Measurements from ENCODE around the gene CT47C1. TPM values are rescaled to one million over a fixed set of nuclear protein-coding genes. Genes with fewer than 3 reads are reported as not detected.

CT47C1 gene
- polyA plus RNA-seq, 1 of the 3 experiments (the other 2 are of a cell fraction), result not detected

GRCh38 chrX:119090627-119091026 lies 17.8 kb downstream of the CT47C1 start:
- Histone ChIP-seq H3K27ac (ENCODE audit: low read depth in 2 of 2, low read length in 1 of 2) (no peak overlapping the region), H3F3A (replicated peaks; ENCODE audit: insufficient read depth) (no peaks in the 10 kb centered on the region), H3K4me3 (ENCODE audit: low read depth in 2 of 2, low read length in 1 of 2) (no peak overlapping the region), H3K4me1 (ENCODE audit: control insufficient read depth in 1 of 2, insufficient read depth in 2 of 2, low read depth in 1 of 2, low read length in 1 of 2) (no peaks in the 10 kb centered on the region), H4K20me1 (ENCODE audit: insufficient read depth) (no peaks in the 10 kb centered on the region), H3K36me3 (replicated peaks in 1 of 2; ENCODE audit: control insufficient read depth in 1 of 2, insufficient read depth in 2 of 2, low read length in 1 of 2) (no peaks in the 10 kb centered on the region), H3K4me2 (no peak overlapping the region), H2AFZ (ENCODE audit: low read depth) (no peak overlapping the region), H3K9me2 (no peaks in the 10 kb centered on the region), H3K9ac (no peak overlapping the region), H3K9me3 (no peaks in the 10 kb centered on the region), H3K27me3 (ENCODE audit: insufficient read depth) (peaks cover 44% of the 10 kb centered on the region; the same call in 1 of the 2 replicates), H3K79me2 (ENCODE audit: insufficient read depth) (no peaks in the 10 kb centered on the region)
- TF ChIP-seq IRF3 (IDR thresholded peaks at IDR 0.05; ENCODE audit: low read depth, low read length) (no peak), NRF1 (IDR thresholded peaks at IDR 0.05; ENCODE audit: low read depth, low read length) (no peak), FOSL2 (IDR thresholded peaks at IDR 0.05; ENCODE audit: borderline replicate concordance, low read depth) (no peak), SMC3 (IDR thresholded peaks at IDR 0.05; ENCODE audit: low read depth, low read length) (no peak), REST (IDR thresholded peaks at IDR 0.05; ENCODE audit: low read depth, low read length) (no peak), CTCF (IDR thresholded peaks at IDR 0.05) (no peak), FOXJ3 (CRISPR knock-in tag; IDR thresholded peaks at IDR 0.05) (no peak), RFX5 (IDR thresholded peaks at IDR 0.05; ENCODE audit: low read length) (no peak), EP300 (IDR thresholded peaks at IDR 0.05; ENCODE audit: borderline replicate concordance in 1 of 2, low read depth in 1 of 2, low read length in 1 of 2) (no peak), USF2 (IDR thresholded peaks at IDR 0.05; ENCODE audit: borderline replicate concordance, low read depth, low read length) (no peak), RCOR1 (IDR thresholded peaks at IDR 0.05; ENCODE audit: low read length) (no peak), JUND (IDR thresholded peaks at IDR 0.05) (no peak), FOXM1 (IDR thresholded peaks at IDR 0.05; ENCODE audit: low read depth) (no peak), TCF12 (IDR thresholded peaks at IDR 0.05) (no peak), EZH2phosphoT487 (IDR thresholded peaks at IDR 0.05; ENCODE audit: borderline replicate concordance, low read depth) (no peak), RXRA (IDR thresholded peaks at IDR 0.05; ENCODE audit: borderline replicate concordance, low read depth) (no peak), TAF1 (IDR thresholded peaks at IDR 0.05; ENCODE audit: borderline replicate concordance, low read depth, low read length) (no peak), RAD21 (IDR thresholded peaks at IDR 0.05; ENCODE audit: low read length) (no peak)
- no peak for DNase-seq
- ChIA-PET POLR2A (no interaction called here), CTCF (no interaction called here)
- WGBS (ENCODE audit: low lambda C conversion rate), result 0% methylated on average over 1 of the region's 1 CpG

All from SK-N-SH (cell line).